GM18951 (cell line): ENCODE results near the gene PAM.
"Not testable (repeated sequence)": the region's sequence is repeated elsewhere in the genome, so short reads cannot be mapped to it uniquely, and the experiment has no call there.

Source experiments
- POLR2A ChIP-seq: IDR thresholded peaks from 4 replicates; pipeline ENCODE4 v1.6.1; 2011; ENCODE audit warnings: mild to moderate bottlenecking; ENCODE audit not compliant: insufficient read length, insufficient read depth; ENCODE audit errors: extremely low read depth
- in situ Hi-C: fragments of 300-500 bp; cut with MboI; formaldehyde crosslinking; loops from one replicate; pipeline ENCODE4 v1.12.0; 2022; ENCODE audit warnings: low sequenced_read_pairs, mixed read lengths, inconsistent platforms; ENCODE audit not compliant: unreplicated experiment

The PAM gene

DNA sequence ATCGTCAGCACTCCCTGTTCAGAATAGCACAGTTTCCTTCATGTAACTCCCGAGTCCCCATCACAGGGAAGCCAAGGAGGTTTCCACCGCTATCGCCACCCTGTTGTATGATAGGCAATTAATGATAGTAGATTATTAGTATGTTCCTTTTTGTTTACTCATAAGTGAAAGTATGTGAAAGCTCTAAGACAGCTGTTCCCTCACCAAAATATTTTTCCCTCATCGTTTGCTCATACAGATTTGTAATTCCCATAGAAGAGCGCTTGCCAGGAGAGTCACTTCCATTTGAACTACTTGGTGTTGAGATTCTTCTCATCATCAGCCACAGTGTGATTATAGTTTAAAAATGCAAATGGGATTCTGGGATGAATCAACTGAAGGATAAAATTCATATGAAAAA lies 140.9 kb downstream of the PAM start:
- in situ Hi-C loops, result no loop called here
- no peak for TF ChIP-seq POLR2A

DNA sequence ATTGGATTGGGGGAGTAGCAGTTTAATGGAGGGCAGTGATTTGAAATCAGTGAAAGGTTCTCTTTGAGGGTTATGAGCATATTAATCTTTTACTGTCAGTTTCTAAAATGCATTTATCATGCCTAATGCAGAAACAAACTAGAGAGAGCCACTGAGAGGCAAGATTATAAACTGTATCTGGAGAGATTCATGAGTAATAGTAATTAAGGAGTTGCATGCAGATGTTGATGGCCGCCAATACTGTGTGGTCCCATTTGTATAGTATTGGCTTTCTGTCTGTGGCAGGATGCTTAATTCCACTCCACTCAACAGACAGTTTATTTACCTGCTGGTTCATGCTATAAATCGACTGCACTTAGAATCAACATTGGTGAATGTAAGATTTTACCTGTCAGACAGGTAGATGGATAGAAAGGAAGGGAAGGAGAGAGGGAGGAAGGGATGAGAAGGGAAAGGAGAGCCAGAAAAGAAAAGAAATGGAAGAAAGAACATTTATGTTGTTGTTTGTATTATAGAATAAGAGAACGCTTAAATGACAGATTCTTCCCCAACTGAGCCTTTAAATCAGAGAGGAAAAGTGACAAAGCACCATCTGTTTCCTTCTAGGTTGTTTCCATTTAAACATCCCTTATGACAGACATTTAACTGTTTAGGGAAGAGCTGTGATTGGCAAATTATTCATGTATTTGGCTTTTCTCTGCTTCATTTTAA lies 146.5 kb downstream of the PAM start:
- in situ Hi-C loops, result no loop called here
- no peak for TF ChIP-seq POLR2A

DNA sequence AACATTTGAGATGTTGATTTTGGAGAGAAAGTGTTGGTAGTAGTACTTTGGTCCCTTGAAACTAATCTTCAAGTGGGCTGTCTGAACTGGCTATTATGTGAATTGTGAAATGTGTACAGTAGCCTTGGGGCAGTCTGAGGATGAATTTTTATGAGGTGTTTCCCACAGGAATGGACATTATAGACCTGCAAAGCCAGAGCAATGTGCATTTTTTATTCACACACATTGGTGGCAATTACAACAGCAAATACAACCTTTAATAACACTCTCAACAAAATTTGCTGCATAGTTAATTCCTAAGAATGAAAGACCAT lies 147.0 kb downstream of the PAM start:
- no peak for TF ChIP-seq POLR2A

DNA sequence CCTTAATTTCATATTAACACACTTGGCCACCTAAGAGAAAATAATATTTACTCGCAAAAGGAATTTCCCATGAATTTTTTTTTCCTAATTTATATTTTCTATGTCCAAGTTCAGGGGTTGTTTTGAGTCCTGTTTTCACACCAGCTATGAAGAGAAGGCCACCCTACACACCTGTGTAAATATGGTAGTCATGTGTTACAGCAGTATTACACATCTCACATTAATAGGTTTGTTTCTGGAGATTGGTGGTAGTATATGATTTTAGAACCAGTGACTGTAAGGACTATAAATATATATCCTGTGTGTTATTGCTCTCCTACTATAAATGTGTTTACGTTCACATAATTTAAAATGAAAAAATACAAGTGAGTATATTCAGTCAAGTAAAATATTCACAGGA lies 147.5 kb downstream of the PAM start:
- in situ Hi-C loops, result no loop called here
- no peak for TF ChIP-seq POLR2A

More for the DNA sequence above, 147.0 kb downstream of the PAM start:
- in situ Hi-C loops, result no loop called here

DNA sequence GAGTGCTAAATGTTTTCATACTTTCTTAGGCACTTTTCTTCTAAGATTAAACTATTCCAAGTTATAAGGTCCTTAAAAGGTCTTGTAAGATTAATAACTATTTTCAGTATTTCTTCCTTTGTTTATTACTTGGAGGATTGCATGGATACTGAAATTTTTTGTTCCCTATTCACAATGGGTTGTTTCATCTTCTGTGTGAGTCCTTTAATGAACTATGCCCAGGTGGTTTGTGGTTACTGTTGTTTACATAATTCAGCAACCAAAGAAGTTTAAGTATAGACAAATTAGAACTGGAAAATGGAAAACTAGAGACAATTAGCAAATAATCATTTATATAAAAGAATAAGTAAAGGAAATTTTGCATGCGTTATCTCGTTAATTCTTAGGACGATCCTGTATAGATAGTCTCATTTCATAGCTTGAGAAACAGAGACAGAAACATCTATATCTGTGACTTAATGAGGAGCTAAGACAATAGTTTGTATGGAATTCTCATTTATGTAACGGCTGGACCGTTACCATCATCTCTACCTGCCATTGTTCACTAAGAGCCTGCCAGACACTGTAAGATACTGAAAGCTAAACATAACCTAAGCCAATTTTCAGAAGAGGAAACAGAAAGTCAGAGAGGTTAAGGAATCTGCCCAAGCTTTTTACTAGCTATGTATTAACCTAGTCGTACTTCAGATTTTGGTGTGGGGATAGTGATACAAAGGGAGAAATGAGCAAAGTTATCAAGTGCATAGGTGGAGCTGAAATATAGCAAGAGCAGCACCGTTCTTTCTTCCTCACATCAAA lies 148.2 kb downstream of the PAM start:
- in situ Hi-C loops, result no loop called here
- TF ChIP-seq POLR2A, result no peak

DNA sequence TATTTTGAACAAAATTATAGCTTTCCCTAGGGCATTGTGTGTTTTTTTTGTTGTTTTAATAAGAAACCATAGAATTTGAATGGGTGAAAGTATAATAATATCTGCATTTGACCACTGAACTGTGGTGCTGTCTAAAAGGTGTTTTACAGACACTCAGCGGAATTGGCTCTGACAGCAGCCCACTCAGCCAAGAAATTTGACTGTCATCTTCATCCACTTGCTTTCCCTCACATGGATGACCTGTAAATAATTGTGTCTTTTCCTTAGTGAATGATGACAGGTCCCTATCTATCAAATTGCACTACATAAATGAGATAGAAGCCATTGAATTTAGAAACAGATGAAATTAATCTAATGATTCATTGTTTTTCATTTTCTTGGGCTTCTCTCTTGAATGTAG lies 150.0 kb downstream of the PAM start:
- TF ChIP-seq POLR2A, result no peak
- in situ Hi-C loops, result no loop called here

DNA sequence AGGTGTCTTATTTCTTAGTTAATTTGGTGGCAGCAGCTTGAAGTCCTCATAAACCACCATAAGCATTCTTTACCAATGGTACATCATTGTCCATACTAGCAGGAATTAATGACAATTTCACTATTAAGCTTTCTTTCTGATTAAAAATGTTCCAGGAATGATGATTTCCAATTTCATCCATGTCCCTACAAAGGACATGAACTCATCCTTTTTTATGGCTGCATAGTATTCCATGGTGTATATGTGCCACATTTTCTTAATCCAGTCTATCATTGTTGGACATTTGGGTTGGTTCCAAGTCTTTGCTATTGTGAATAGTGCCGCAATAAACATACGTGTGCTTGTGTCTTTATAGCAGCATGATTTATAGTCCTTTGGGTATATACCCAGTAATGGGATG lies 152.0 kb downstream of the PAM start:
- in situ Hi-C loops, result not testable (repeated sequence)

DNA sequence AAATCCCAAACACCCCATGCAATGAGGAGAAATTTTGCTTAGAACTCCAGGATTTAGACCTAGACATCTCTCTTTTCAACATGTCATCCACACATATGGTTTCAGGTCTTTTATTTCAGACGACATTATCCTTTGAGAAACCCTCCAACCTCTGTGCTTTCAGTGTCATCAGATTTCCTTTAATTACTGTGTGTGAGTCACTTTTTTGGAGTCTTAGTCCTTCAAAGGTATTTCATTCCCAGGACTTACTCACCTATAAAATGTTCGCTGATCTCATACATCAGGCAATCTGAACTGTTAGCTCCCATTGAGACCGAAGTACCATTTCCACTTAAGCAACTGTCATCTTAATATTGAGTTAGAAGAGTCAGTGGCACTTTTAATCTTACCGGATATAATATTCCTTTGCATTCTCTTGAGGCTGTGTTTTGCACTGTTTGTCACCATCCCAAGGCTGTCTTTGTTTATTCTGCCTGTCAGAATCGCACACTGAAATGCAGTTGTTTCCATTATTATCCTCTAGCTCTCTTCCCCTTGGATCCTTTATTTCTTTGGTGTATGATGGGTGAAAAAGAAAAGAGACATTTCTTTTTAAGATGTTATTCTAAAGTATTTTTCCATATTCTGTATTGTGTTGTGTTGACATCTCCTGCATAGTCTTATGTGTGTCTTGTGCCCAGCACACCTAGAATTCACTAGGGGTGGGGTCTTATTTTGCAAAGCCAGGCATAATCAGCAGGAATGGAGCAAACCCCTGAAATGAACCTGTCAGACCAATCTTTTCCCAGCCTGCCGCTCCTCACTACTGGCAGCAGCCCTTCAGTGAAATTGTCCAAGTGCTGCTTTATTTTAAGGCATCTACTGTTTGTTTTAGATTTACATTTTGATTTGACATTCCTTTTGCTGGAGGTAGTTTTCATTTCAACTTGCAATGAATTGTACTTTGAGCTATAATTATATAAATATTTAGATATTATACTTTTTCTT lies 155.4 kb downstream of the PAM start:
- in situ Hi-C loops, result no loop called here
- TF ChIP-seq POLR2A, result no peak

DNA sequence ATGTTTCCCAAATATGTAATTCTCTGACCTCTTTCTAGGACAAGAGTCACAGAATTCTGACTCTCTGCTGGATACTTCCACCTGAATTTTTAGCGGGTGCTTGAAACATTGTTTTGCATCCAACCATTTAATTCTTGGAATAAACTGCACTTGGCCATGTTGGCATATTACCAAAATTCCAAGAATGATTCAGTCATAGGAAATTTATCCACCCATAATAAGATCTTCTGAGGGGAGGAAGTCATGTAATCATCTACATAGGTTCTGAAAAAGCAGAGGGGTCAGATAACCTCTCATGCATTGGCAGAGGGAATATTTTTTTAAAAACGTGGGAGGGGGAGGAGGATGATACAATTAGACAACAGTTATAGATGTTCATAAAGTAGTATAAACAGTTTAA lies 156.9 kb downstream of the PAM start:
- in situ Hi-C loops, result no loop called here
- TF ChIP-seq POLR2A, result no peak

DNA sequence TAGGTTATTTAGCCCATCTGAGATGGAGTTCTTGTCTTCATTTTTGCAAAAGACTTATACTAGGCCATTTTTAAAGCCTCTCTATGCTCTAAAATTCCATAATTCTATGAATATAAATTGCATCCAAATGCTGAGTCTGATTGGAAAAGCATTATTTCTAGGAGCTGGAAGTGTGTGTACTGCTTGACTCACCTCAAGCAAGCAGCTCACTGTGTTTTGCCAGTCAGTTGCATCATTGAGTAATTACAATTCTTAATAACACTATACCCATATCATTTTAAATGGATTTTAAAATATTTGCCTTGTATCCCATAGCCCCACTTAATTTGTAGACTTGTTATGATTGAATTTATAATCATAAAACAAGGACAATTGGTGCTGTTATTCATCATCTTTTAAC lies 161.0 kb downstream of the PAM start:
- in situ Hi-C loops, result no loop called here
- no peak for TF ChIP-seq POLR2A

DNA sequence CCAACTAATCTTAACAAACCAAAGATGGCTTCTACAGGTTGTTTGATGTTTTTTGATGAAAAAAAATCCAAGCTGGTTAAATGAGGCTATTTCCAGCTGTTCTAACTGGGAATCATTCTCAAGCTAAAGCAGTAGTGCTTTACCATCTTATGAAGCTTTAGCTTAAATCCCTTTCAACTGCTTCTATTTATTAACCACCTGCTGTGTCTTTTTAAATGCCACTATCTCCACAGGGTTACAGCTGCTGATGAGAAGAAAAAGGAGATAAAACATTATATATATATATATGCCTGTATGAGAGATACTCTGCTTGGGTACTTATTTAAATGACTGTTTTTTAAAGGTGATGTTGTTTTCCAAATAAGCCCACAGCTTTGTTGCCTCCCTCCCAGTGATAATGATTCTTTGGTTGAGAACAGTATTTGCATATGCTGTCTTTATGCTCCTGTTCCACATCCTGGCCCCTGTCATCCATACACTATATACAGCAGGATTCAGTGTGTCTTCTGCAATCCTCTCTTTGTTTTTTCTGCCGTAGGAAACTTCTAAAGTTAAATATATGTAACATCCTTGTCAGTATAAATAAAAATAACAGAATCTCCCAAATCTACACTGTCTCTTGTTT lies 164.0 kb downstream of the PAM start:
- no peak for TF ChIP-seq POLR2A

DNA sequence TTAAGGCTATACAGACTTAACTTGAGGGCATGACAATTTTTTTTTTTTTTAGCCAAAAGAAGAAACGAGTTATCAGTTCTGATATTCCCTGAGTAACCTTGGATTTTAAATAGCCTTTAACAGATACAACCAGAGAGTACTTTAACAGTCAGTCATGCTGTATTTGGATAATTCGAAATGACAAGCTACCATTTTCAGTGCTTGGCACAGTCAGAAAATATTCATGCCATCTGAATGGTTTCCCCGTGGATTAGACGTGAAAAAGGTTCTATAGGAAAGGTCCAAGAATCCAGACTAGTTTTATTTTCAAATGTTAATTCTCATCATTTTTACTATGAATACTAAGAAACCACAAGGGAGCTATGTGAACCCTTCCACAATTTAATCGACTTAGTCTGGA lies 165.7 kb downstream of the PAM start:
- in situ Hi-C loops, result no loop called here
- TF ChIP-seq POLR2A, result no peak

More for the DNA sequence above, 164.0 kb downstream of the PAM start:
- in situ Hi-C loops, result no loop called here
